Stimulated activated naive CD4-positive, alpha-beta T cell treated with Interleukin-2 at 50 U/mL for 16 hours (primary cell): ENCODE results near the gene SEC24B.

Experiments used
- DNase-seq: peaks from one replicate; lab custom pipeline; 2025; lab: John Stamatoyannopoulos, UW

SEC24B gene

DNA sequence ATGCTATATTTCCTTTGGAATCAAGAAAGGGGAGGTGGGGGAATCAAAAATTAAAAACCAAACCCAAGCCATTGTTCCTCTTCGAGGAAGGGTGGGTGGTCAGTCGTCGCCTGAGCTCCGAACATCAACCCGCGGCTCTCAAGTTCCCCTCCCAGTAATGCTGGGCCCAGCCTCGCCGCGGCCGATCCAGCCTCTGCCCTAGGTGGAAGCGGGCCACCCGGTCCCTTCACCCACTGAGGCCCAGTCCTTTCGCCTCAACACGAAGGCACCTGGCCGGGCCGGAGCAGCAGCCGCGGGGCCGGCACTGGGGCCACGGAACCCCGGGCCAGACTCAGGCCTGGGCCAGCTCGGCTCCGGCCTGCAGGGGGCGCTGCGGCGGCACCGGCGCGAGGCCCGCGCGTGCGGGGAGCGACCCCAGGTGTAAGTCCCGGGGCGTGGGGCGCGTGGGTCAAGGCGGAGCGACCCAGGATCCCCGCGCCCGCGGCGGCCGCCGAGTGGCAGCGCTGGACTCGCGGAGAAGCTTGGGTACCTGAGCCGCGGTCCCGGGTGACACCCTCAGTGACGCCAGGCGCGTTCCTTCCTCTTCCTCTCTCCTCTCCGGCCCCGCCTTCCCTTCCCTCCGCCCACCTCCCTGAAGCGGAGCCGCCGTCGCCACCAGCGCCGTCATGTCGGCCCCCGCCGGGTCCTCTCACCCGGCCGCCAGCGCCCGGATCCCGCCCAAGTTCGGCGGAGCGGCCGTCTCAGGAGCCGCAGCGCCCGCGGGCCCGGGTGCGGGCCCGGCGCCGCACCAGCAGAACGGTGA lies at the start of gene SEC24B:
Gene SEC24B (plus strand): TSS at position 611 of the 802 bp plus-strand sequence. CDS start 55 bp downstream, at position 666.
- DNase-seq = peak; percentile 86

- no peak for DNase-seq
These were observed 49.8 kb upstream of the SEC24B start for GRCh38 chr4:109383823-109384222.

- DNase-seq = no peak
These were observed 48.4 kb upstream of the SEC24B start for GRCh38 chr4:109385260-109385659.

DNA sequence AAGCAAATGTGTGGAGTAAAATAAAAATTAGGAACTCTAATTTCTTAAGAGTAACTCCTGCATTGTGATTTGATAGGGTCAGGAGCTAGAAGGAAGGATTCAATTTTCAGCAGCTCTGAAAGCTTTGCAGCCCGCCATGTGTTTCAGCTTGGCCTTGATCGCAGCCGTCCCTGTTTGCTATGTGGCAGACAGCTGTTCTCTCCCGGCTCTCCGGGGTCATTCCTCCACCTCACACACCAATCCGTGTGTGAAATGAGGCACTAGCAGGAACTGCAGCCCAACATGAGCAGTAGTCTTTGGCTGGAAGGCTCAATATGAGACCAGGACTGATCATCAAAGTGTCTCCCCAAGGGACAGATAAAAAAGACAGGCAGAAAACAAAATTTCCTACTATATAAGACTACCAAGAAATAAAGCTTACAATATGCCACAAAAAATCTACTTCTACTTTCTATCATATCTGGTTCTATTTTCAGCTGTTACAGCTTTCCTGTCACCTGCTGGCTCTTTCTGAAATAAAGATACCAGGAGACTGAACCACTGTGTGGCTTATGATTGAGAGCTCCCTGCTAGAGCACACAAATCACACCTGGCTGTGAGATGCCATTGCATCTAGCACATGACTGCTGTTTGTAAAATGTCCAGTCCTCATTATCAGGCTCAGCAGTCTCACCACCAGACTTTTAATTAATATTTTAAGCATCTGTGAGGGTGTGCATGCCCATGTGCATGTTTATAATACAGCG lies 44.1 kb upstream of the SEC24B start:
- no peak for DNase-seq

DNA sequence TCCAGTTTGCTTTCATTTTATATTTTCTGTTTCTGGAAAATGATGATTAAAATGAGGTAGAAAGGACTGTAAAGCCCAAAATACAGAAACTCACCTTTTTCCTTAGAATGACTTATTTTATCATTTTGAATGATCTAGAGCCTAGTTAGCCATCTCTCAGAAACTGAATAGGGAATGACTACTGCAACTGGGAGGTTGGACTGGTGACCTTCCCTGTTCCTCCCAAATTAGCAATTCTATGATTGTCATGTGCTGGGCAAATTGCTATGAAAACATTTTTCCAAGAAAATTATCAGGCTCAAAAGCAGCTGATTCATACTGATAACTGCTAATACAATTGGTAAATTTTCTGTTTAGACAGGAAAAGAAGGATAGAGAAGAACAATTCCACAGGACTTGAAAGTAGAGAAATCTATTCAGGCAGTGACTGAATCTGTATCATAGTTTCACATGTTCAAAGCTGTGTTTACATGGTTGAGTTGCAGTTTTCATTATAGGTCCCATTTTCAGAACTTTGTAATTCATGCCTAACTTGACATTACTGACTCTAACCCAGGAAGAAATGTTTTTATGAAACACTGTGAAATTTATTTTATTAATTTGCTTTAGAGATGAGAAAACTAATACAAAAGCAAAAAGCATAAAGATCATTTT lies 43.4 kb upstream of the SEC24B start:
- no peak for DNase-seq

DNA sequence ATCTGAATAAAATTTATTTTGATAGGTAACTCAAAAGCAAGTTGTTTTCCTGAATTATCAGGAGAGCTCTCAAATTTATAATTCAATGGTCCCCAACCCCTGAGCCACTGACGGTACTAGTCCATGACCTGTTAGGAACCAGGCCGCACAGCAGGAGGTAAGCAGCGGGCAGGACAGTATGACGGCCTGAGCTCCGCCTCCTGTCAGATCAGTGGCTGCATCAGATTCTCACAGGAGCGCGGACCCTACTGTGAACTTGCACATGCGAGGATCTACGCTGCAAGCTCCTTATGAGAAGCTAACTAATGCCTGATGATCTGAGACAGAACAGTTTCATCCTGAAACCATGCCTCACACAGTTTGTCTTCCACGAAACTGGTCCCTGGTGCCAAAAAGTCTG lies 37.9 kb upstream of the SEC24B start:
- DNase-seq = no peak

DNA sequence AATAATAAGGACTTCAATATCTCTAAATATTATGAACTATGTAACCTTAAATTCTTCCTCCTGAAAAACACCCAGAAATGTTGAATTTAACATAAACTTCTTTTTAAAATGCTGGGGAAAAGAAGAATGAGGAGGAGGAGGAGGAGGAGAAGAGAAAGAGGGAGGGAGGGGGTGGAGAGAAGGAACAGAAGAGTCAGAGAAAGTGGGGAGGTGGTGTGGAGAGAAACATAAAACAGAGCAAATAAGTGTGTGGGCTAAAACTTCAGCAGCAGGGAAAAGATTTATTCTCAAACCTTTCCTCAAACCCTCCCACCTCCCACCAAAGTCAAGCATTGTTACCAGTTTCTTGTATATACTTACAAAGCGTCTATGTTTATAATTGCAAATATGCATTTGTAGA lies 34.7 kb upstream of the SEC24B start:
- no peak for DNase-seq

GRCh38 chr4:109406337-109406931 lies 27.2 kb upstream of the SEC24B start:
- DNase-seq = no peak

DNA sequence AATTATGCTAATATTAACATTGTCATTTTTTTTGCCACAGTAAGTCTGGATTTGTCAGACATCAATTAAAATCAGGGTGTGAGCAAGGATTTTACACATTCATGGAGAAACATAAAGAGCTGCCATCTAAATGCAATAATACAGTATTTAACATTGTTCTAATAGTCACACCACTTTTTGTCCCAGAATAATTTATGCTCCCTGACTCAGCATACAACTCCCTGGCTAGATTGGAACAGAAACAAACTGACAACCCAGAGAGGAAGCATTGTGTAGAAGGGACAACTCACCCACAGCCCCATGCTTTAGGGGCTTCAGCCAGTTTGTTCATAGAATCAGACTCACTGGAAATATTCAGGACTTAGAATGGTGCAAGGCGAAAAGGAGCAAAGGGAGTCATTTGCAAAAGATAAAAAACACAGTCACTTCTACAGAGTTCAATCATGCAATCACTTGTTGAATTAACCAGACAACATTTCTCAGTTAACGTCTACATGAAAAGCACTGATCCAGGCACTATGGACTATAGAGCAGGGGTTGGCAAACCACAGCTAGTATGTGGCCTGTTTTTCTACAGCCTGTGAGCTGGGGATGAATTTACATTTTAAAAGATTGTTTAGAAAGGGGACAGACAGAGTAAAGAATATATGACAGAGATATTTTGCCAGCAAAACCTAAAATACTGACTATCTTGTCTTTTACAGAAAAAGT lies 26.4 kb upstream of the SEC24B start:
- DNase-seq = no peak

GRCh38 chr4:109408711-109409110 lies 24.9 kb upstream of the SEC24B start:
- DNase-seq = no peak

DNA sequence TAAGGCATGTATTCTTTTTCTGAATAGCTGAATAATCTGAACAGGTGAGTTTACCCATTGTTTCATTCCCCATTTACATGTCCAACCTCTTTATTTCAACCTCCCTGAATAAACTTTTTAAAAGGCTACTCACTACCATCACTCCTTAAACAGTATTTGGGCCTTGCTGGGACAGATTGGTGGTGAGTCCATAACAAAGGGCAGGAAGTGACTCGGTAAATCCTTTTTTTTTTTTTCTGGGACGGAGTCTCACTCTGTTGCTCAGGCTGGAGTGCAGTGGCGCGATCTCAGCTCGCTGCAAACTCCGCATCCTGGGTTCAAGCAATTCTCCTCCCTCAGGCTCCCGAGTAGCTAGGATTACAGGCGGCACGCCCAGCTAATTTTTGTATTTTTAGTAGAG lies 23.4 kb upstream of the SEC24B start:
- no peak for DNase-seq

DNA sequence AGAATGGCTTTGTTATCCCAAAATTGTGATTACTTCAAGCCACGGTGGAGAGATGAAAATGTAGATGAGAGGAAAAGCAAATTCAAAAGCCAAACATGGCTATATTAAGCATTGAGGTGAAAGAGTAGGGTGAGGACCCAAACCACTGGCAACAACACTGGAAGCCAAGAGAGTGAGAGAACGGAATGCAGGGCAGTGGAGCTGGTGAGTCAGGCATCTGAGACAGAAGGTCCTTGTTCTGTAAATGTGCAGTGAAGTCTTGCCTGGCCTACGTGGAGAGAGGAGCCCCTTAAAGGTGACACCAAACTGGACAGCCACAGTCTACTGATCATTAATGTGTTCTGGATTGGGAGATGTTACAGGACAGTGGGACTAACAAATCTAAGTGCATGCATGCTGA lies 22.8 kb upstream of the SEC24B start:
- DNase-seq = no peak

- DNase-seq = no peak
These were observed 21.7 kb upstream of the SEC24B start for GRCh38 chr4:109411964-109412363.

DNA sequence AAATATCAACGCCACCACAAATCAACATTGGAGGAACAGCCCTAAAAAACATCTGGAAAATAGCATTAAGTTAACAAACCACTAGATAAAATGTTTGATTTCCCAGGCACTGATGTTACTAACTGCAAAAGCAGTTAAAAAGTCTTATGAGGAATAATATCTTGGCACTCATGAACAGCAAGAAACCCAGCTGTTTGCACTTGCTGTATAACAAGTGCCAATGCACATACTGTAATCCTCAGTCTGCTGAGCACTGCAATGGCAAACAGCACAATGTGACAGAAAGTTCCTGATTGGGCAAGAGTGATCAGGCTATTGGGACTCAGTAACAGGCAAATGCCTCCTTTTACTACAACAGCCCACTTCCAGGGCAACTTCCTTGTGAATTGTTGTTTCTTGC lies 20.8 kb upstream of the SEC24B start:
- no peak for DNase-seq

- no peak for DNase-seq
These were observed 18.7 kb upstream of the SEC24B start for GRCh38 chr4:109414938-109415337.

- no peak for DNase-seq
These were observed 15.0 kb upstream of the SEC24B start for GRCh38 chr4:109418588-109418987.

- no peak for DNase-seq
These were observed 13.9 kb upstream of the SEC24B start for GRCh38 chr4:109419679-109420078.

DNA sequence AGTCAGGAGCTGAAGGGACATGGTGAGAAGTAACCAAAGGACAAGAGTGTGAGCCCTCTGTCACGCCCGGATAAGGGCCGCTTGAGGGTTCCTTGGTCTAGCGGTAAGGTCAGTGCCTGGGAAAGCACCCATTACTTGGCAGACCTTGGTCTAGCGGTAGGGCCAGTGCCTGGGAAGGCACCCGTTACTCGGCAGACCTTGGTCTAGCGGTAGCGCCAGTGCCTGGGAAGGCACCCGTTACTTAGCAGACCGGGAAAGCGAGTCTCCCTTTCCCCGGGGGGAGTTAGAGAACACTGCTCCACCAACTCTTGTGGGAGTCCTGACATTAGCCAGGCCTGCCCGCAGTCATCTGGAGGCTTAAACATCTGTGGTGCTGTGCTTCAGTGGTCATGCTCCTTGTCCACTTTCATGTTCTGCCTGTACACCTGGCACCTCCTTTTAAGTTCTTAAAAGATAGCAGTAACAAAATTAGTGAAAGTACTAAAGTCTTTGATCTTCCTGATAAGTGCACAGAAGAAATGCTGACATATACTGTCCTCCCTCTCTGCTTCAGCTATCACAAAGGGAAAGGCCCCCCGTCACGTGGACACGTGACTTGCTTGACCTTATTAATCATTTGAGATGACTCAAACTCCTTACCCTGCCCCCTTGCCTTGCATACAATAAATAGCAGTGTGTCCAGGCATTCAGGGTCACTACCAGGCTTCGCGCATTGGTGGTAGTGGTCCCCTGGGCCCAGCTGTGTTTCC lies 9.3 kb upstream of the SEC24B start:
- DNase-seq = no peak

DNA sequence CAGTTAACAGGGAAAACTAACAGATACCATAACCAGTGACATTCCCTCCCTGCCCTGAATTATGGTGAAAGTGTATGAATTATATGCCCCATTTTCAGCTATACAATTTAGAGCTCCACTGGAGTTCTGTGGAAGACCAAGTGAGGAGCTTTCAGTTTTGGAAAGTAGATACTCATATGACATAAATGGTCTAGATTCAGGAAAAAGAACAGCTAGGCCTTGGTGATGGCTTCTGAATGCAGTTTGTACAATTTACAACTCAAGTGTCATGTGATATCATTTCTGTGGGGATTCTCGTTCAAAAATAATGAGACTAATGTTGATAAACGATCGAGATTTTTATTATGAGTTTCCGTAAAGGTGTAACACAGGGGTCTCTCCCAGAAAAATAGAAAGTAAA lies 8.2 kb upstream of the SEC24B start:
- DNase-seq = no peak

DNA sequence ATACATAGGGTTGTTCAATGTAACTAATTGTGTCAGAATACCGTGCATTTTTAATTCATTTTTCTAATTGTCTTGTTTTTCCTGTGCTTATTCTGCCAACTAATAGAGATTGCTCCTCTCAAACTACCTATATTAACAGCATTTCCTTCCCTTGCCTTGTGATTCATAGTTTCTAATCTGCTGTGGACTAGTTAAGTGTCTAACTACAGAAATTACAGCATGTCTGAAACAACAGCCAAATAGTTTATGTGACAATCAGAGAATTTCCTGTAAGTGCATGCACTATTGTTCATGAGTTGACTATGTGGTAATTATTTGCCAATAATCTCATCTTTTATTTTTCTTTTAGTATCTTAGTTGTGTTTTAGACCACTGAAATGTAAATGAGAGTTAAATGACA lies 4.1 kb upstream of the SEC24B start:
- no peak for DNase-seq

DNA sequence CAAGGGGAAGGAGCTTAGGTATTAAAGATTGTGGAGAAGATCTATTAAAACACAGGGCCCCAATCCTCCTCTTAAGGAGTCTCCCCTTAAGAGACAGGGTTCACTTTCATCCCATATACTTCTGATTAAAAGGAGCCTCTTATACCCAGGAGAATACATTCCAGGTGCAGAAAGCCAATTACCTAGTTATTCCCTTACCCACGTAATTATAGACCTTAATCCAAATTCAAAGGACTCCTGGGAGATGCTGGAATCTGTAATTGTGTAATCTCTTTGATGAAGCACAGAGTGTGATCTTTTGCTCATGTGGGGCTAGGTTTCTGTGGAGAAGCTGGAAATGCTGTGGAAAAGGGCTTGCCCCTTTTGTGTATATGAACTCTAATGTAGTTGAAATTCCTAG lies 1.4 kb upstream of the SEC24B start:
- no peak for DNase-seq
